GM18909 (cell line): Measurements from ENCODE around the gene LPAR1.

Source experiments
- ATAC-seq: cut with Tn5 transposase; IDR thresholded peaks from one replicate; pipeline ENCODE4 v1.9.1; 2021; ENCODE audit warnings: mild to moderate bottlenecking; ENCODE audit not compliant: unreplicated experiment, poor library complexity

Gene LPAR1

DNA sequence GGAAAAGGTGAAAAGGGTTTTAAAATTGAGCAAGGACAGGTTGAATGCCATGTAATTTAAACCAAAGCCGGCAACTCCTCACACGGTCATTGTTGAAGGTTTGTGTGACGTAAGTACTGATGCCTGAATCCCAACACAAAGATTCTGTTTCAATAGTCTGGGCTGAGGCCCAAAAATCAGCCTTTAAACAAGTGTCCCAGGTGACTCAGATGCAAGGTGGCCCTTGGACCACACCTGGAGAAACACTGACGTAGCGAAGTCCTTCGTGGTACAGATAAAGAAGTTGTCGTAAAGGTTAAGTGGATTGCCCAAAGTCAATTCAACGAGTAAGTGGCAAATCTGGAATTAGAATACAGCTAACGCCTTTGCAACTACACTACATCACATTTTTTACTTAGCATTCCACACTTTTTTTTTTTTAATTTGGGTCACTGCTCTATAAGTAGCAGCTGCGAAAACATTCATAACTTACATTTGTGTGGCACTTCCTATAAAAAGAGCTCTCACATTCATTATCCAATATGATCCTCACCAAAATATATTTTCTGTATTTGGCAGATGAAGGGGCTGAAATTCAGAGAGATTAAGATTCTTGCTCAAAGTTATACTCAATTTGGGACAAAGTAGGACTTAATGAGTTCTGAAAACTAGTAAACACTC, 111.3 kb downstream of the LPAR1 start:
- no peak for ATAC-seq

DNA sequence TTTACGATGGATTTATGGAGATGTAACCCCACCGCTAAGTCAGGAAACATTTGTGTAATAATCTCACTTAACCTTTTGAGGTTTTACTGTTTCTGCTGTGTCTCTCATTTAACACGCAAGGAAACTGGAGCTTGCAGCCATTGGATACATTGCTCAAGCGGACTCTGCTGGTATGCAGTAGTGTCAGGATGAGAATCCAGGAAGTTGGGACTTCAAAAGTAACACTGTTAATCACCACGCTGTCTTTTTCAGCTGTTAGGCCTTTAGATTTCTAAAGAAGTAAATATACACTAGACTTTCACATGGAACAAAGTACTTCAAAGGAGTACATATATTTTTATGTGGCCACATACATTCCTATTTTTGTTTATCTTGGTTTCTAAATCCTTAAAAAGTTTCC, 114.7 kb downstream of the LPAR1 start:
- no peak for ATAC-seq

DNA sequence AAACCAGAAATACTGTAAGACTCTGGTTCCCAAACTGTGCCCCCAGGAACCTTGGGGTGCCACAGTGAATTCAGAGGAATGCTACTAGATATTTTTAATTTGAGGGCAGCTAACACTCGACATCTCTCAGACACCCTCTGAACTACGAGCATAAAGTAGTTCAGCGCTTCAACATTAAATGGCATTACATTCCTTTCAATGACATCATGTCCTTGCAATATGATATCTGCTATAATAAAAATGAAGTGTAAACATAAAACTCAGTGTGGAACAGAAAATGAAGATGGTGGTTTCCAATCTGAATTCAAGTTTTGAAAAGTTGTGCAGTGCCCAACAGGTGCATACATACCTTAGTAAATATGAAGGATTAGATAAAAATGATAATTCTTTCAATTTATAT, 116.1 kb downstream of the LPAR1 start:
- ATAC-seq = no peak

DNA sequence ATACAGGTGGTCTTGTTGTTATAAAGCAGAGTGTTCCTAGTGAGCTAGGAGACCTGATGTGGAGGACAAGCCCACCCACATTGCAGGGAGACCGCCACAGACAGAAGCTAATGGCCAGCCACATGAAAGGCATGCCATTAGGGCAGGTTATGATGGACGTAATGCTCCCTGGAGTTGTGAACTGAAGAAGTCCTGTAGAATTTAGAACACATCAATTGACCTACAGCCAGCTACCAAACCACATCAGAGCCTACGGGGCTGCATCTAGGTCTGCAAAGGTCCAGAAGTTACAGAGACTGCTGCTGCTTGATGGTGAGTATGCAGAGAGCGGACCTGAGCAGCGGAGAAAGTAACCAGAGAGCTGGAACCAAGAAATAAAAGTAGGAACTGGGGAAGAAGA, 116.6 kb downstream of the LPAR1 start:
- ATAC-seq = no peak

DNA sequence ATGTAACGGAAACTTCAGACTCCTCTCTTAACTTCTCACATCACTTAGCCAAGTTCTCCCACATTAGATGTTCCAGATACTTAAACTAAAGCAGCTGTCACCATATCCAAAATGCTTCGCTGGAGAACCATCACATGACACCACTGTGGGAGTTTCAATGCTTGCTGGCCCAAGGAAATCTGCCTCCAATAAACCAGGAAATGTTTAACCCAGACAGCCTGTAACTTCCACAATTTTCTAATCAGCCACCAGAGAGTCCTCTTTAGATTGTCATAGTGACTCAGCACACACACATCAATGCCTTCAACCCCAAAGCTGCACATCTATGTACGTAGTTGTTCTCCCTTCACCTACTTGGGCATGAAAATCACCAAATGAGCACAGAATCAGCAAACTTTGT, 118.7 kb downstream of the LPAR1 start:
- no peak for ATAC-seq

DNA sequence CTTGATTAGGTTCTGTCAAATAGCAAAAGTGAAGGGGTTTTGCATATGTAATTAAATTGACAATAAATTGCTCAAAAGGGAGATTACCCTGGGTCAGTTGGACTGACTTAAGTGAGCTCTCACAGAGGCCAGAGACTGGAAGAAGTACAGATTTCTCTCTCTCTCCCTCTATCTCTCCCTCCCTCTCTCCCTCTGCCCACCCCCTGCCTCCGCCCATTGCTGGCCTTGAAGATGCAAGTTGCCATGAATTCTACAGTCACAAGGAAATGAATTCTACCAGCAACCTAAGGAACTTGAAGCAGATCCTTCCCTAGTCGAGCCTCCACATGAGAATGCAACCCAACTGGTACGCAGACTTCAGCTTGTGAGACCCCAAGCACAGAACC, 119.2 kb downstream of the LPAR1 start:
- no peak for ATAC-seq

DNA sequence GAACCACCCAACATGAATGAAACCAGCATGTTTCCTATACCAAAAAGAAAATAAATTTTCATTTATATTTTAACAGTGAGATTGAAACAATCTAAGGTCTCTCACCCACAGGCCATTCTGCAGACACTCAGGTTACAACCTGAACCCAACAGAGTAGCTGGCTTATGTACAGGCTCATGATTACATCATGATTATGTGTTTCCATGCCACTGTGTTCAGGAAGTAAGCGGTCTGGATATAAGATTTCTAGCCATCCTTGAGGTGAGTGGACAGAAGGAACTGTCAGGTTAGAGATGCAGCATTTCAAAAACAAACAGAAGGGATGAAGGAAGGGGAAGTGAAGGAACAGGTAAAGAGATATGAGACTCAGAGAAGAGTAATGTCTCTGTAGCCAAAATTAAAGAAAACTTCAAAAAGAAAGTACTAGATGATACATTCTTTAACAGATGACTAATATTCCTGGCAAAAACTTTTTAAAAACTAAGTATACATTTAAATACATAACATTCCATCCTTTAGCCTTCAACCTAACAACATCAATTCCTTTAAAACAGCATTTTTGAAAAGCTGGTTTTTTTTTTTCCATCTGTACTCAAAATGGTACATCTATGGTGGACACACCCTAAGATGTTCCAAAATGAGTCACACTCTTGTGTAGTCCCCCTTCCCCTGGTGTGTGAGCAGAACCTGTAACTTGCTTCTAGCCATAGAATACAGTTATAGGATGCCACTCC, 119.8 kb downstream of the LPAR1 start:
- no peak for ATAC-seq

DNA sequence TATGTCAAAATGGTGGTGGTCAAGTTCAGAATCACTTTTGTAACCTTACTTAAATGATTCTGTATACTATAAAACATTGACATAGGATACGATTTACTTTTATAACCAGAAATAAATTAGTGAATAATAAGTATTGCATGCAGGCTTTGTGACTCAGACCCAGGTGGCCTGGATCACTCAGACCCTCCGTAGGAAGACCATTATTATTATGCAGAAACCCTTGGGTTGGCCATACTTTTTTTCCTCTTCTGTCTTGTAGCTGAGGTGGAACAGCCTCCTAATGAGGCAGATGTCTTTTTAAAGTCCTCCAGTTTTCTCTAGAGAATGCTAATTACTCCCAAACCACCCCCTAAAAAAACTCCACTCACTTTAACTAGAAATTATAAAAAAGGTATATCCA, 121.9 kb downstream of the LPAR1 start:
- ATAC-seq = no peak

DNA sequence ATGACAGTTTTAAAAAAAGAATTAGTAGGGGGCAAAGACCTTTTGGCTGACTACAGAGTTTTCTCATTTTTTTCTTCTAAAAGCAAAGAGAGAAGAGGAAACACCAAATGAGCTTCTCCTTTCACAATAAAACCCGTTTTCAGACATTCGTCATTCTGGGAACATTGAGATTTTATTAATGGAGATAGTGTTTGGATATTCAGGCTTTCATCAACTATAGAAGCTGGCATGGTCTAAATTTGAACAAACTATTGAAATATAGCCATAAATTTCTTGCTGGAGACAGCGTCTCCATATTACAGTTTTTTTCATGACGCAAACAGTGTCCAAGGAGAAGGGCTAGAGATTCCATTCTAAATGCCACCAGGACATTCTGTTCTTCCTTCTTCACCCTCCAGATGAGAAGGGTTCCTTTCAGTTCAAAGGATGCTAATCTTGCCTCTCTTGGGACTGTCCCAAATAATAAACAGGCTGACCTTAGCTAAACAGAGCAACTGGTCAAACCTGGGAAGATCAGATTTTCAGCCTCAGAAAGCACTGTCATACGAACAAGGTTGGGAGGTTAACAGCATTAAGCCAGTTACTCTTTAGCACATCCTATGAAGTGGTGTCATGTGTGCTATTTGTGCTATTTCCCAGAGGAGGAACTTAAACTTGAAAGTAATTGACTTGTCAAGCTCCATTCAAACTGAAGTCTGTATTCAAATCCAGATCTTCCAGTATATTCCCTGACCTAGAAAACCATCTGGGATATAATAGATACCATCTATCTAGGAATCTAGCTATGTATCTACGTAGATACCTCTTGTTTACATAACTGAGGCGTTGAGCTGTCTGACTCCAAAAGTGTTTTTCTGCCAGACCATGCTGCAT, 125.6 kb downstream of the LPAR1 start:
- no peak for ATAC-seq

DNA sequence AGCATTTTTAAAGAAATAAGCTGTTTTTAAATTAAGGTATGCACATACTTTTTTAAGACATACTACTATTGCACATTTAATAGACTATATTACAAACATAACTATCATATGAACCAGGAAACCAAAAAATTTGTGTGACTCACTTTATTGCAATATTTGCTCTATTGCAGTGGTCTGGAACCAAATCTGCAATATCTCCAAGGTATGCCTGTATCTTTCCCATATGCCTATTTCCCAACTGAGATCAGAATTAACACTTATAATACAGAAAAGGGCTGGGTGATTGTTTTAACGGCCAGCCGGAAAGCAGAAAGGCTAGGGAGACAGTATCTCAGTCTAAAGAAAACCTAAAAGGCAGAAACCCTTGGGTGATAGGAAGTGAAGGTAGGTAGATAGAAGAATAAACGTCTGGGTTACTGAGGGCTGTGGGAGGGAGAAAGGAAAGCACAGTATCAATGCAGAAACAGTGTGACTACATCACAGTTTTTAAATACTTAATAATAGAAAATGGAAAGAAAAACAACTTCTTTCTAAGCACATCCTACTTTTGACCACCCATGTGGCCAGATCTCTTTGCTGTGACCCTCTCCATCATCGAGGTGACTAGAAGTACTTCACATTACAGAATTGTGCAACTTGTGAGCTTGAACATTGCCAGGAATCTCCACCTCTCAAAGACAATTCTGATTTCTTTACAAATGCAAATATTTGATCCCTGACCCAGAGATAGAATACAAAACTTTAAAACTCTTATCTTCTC, 126.4 kb downstream of the LPAR1 start:
- no peak for ATAC-seq

DNA sequence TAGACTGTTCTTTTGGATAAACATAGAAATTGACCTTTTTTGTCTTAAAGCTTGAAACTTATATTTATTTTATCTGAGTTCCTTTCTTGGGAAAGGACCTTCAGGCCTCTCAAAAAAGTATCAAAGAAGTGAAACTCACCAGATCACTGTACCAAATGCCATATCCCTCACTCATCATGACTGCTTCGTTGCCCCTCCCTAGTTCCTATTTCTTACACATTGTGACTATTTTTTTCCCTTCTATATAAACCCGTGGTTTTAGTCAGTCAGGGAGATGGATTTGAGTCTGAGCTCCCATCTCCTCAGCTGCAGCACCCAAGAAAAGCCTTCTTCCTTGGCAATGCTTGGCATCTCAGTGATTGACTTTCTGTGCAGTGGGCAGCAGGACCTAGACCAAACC, 129.4 kb downstream of the LPAR1 start:
- ATAC-seq = no peak

DNA sequence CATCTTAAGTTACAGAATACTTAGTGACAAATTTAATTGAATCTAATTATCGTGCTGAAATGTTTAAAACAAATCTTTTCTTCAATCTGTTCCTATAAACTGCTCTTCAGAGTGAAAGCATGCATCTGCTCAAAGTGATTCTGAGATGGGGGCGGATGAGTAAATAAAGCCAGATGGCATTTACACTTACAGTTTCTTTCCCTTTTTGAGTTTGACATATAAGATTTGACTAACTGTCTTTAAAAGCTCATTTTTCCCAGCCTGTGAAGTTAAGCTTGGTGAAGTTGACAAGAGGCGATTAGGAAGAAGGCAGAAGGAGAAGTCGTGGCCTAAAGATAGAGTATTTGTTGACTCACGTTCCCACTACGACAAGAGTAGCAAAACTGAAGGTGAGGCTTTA, 137.4 kb downstream of the LPAR1 start:
- ATAC-seq = no peak

DNA sequence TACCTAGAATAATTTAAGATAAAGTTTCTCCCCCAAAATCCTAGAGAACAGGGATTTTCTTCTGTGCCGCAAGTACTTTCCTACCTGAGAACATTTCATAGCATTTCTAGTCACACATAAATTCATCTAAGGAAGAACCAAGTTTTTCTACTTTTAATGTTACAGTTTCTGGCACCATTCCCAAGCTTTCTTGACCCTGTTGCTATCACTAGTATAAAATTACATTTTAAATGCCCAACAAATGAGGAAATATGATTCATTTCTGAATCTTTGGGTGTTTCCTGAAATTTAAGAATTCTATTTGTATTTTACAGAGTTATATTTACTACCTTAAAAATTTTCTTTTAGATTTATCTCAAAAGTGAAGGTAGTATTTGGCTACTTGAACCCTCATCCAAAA, 137.8 kb downstream of the LPAR1 start:
- ATAC-seq = no peak

DNA sequence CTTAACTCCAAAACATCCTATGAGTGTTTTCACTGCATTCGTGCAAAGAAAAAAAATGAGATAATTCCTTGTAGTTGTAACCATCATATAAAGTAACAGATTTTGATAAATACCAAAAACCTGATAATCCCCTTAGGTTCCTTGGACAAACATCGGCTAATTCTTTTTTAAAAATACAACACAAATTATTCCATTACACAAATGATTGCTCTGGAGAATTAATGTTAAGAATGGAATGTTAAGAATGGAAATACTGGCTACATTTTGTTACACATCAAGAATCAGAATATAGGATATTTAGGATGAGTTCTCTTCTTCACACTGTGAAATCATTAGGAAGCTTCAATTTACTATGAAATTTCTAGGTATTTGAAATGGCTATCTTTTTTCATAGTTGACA, 139.4 kb downstream of the LPAR1 start:
- ATAC-seq = no peak

DNA sequence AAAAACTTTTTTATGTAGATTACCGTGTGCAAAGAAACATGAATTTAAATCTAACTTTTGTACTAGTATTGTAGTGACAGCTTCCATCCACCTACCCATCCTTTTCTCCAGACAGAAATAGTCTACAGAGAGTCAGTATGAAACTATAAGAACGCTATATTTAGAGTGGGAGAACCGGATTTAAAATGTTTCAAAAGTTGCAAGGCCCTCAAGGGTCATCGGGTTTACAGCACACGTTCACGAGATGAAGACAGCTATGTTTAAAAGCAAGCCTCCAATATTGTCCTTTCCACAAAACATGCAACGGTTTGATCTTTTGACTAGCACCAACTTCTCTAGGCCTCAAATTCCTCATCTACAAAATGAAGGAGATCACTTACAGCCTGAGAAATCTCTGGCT, 139.9 kb downstream of the LPAR1 start:
- no peak for ATAC-seq

DNA sequence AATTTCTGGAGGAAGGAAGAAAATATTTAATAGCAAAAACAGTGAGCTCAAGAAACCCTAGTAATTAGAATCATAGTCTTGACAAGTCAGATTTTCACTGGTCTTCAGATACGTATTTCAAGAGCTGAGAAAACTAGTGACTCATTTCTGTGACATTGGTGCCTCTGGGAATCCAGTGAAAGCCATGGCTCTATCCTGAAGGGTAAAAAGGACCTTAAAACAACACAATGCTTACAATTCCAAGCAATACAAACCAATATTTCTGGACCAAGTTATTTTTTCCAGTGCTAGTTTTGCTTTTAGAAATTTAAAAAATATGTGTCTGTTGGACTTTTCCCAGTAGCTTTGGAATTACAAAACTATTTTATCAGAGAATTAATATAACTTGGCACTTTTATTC, 140.3 kb downstream of the LPAR1 start:
- ATAC-seq = no peak

DNA sequence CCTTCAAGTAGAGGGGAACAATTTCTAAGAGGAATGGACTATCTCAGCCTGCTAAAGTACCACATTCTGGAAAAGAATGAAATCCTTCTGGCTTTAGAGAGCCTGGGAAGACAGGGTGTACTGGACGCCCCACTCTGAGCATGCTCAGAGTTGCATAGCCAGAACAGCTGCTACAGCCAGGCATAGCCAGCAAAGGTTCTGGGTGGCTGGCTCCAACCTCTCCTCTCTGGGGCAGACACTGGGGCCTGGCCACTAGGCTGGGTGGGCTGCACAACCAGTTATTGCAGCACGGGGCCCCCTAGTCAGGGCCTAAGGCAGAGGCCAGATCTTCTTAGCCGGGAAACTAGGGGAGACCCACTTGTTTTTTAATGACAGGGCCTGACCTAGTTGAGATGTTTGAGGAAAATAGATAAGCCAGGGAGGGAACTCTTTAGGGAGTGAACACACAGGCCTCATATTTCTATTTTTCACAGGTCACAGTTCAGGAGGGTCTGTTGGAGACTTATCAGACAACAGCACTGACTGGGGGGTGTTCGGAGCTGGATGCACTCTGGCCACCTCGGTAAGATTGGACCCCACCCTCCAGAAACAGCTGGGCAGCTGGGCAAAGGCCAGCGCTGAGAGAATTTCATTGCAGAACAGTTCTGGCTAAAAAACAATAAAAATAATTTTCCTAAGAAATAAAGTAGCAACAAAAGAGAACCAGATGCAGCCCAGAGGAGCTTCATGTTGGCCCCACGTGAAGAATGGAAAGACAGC, 142.9 kb downstream of the LPAR1 start:
- ATAC-seq = no peak

DNA sequence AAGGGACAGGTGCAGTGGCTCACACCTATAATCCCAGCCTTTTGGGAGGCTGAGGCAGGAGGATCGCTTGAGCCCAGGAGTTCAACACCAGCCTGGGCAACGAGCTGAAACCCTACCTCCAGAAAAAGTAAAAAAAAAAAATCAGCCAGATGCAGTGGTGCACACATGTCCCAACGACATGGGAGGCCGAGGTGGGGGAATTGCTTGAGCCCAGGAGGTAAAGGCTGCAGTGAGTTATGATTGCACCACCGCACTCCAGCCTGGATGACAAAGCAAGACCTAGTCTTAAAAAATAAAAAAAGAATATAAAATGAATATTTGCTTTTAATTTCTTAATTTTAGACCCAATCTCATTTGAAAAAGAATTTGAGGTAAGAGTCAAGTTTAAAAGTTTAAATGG, 143.5 kb downstream of the LPAR1 start:
- no peak for ATAC-seq

DNA sequence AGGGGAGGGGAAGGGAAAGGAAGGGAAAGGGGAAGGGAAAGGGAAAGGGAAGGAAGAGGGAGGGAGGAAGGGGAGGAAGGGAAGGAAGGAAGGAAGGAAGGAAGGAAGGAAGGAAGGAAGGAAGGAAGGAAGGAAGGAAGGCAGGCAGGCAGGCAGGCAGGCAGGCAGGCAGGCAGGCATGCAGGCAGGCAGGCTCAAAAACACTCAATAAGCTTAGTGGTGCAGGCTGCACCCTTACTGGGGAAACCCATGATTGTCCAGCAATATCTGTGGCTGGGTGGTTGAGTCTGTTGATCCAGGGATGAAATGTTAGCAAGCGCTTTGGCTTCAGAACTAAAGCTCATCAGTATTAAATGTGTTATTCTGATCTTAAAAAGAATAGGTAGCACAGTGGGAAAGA, 145.6 kb downstream of the LPAR1 start:
- no peak for ATAC-seq

DNA sequence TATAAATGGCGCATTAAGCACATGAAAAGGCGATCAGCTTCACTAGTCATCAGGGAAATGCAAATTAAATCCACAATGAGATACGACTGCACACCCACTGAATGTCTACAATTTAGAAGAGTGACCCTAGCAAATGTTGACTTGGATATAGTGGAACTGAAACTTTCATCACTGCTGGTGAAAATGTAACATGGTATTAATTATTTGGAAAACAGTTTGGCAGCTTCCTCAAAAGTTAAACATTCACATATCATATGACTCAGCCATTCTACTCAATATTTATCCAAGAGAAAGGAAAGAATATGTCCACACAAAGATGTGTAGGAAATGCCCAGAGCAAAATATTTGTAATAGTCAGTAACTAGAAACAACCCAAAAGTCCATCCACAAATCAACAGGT, 146.5 kb downstream of the LPAR1 start:
- no peak for ATAC-seq
